Stimulated activated CD4-positive, alpha-beta T cell treated with anti-CD3 and anti-CD28 coated beads, Interleukin-4, amount 100 ng/mL, for 24 hours (primary cell): ENCODE measurements around the gene AIP.
"Not testable (repeated sequence)": the region's sequence is repeated elsewhere in the genome, so short reads cannot be mapped to it uniquely, and the experiment has no call there.

ENCODE experiments used
- DNase-seq: peaks from one replicate; pipeline ENCODE4 v3.0.0-alpha.2; 2020

The AIP gene

GRCh38 chr11:67449116-67449844 is 33.5 kb upstream of the AIP start:
- DNase-seq, result no peak

DNA sequence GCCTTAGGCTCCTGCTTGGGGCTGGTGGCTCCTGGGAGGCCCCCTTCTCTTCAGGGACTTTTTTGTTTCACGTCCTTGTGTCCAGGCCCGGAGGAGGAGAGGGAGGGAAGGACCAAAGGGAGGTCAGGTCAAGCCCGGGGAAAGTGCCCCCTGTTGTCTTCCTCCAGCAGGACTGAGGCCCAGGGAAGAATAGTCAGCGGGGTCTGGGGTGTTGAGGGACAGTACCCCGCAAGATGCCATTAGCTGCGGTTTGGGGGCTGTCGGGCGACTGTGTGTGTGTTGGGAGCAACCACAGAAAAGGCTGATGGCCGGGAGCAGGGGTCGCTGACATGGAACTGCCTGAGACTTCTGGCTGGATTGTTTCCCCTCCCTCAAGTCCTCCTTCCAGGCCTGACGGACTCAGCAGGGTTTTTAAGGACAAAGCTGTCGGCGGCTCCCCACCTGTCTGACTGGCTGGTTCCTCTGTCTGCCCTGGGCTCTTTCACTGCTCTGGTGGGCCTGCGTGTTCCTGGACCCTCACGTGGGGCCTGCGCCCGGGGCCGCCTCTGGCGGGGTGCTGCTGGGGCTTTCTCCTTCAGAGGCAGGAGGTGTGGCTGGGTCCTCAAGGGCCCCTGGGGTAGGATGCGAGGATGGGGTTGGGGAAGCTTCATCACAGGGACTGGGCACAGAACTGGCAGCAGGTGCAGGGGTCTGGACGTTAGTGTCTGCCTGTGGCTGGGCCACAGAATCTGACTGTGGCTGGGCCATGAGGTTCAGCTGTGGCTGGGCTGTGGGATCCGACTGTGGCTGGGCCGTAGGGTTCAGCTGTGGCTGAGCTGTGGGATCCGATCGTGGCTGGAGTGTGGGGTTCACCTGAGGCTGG is 31.8 kb upstream of the AIP start:
- DNase-seq, result no peak

- DNase-seq, result no peak
Observed at GRCh38 chr11:67451658-67451976, 31.2 kb upstream of the AIP start.

GRCh38 chr11:67452141-67452952 is 30.5 kb upstream of the AIP start, which contains the start of gene GPR152:
GPR152 (minus strand) TSS chr11:67452729; CDS start chr11:67452724, 5 bp downstream.
- DNase-seq, result no peak

- DNase-seq, result no peak
Observed at GRCh38 chr11:67453816-67454732, 28.8 kb upstream of the AIP start.

- no peak for DNase-seq
Observed at GRCh38 chr11:67455054-67455453, 27.8 kb upstream of the AIP start, which contains the start of gene CABP4. CABP4 (plus strand) TSS chr11:67455354; CDS start chr11:67455424, 70 bp downstream.

- DNase-seq, result no peak
Observed at GRCh38 chr11:67456068-67456705, 26.6 kb upstream of the AIP start.

GRCh38 chr11:67457453-67457852 is 25.4 kb upstream of the AIP start:
- no peak for DNase-seq

DNA sequence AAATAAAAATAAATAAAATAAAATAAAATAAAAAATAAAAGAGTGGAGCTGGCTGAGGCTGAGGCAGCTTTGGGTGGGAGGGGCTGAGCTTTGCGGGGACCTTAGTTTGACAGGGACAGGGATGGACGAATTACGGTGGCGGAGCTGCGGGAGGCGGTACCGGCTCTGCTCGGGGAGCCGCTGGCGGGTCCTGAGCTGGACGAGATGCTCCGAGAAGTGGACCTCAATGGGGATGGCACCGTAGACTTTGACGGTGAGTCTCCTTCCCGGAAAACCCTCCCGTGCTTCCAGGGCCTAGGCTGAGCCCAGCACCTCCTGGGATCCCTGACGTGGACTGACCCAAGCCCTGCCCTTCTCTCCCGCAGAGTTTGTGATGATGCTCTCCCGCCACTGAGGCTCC is 24.6 kb upstream of the AIP start:
- no peak for DNase-seq

GRCh38 chr11:67463186-67463585 is 19.6 kb upstream of the AIP start:
- DNase-seq, result no peak

DNA sequence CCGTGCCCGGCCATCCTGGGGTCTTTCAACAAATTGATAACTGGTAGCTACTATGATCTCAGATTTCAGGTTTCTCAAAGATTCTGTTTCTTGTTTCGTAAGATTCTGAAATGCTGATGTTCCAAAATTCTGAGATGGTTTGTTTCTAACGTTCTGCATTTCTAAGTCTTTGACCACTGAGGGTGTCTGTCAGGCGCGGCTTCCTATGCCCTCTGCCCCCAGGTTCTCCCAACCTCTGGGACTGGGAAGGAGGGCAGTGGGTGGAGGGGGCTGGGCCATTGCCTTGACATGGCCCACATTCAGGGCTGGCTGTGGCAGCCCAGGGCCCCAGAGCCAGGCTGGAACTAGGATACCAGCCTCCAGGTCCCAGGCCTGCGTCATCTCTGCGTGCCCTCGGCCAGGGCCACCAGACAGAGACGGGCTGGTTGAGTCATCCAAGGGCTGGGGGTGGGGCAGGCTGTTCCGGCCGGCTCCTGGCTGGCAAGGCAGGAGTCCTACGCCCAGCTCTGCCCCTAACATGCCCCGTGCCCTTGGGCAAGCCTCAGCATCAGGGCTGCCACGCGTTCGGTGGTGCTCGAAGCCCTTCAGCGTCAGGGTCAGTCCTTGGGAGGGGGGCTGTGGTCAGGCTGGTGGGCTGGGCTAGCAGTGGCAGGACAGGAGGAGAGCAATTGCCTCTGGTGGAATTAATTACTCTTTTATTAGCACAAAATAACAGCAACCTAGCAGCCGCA is 19.0 kb upstream of the AIP start:
- DNase-seq, result no peak

DNA sequence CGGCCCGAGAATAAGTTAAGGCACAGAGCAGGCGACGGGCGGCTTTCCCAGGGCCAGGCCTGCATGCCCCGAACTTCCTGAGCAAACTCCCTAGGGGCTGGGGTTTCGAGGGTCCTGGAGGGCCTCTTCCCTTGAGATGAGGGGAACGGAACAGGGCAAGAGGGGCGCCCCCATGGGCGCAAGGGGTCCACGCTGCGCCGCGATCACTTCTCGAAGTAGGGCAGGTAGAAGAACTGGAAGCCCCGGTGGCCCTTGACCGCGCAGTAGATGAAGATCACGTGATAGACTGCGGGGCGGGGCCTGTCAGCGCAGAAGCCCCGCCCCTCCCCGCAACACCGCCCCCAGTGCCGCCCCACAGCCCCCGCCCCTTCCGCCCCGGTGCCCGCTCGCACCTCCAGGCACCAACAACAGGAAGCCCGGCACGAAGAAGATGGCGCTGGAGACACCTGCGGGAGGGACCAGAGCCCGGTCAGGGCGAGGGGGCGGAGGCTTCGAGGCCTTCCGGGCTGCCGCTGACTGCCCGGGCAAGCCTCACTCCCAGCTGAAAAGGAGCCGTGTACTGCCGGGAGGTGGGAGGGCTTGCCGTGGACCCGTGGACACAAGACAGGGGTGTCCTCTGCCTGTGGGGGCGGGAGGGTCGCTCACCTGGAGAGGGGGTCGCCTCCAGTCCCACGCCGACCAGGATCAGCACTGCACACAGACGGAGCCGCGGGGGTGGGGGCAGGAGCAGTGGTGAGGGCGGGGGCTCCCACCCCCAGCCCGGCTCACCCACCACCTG is 18.2 kb upstream of the AIP start:
- peak; percentile 93 for DNase-seq

DNA sequence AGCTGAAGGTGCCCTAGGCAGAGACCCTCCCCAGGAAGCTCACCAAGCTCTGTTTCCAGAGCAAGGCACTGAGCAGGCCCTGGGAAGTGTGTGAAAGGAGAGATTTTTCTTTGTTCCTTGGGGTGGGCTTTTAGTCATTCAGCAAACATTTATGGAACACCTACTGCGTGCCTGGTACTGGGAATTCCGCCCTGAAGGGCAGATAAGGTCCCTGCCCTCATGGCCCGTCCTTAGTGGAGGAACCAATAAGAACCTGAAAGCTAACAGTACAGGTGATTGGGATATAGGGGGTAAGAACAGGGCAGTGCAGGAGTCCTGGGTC is 17.7 kb upstream of the AIP start:
- DNase-seq, result no peak

- not testable (repeated sequence) for DNase-seq
Observed at GRCh38 chr11:67465530-67465929, 17.3 kb upstream of the AIP start.

DNA sequence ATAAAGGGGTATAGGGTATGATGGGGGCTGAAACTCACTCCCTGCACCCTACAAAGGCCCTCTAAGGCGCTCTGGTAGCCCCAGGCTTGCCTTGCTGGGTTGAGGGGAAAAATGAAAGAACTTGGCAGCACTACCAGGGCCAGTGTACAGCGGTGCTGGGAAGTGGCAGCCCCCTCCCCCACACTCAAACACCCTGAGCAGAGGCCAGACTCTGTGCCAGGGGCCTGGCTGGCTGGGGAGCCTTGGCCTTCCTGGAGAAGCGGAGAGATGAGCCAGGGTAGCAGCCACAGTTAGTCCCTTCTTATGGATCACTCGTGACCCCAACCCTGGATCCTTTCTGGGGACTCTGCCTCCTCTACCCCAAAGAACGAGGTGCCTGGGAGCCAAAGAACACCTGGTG is 16.5 kb upstream of the AIP start:
- DNase-seq, result no peak

DNA sequence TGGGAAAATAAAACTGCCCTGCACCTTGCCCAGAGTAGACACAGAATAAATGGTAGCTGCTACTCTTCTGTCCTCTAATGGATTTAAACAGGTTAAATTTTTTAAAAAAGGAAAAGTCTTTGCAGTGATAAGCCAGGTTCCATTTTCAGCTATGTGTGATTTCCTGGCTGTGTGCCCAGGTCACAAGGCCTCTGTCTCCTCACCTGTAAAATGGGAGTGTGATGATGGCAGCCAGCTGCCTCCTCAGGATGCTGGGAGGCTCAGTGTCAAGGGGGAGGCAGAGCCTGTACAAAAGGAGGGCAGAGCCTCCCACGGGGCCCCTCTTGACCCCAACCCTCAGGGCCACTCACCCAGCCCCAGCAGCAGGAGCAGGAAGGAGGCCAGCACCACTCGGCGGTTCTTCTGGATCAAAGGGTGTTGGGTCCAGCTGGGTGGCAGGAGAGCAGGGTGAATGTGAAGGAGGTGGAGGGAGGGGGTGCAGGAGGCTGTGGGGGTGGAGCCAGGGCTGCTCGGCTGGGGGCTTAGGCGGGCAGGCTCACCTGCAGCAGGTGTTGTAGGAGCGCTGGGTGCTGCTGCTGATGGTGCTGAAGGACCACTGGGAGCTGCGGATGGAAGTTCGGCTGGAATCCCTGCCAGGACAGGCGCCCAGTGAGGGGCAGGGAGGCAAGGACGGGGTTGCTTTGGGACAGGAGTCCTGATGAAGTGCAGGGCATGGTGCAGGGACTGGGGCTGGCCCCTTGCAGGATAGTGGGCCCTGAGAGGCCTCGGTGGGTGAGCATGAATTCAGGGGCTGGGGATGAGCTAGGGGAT is 15.7 kb upstream of the AIP start:
- DNase-seq, result no peak

DNA sequence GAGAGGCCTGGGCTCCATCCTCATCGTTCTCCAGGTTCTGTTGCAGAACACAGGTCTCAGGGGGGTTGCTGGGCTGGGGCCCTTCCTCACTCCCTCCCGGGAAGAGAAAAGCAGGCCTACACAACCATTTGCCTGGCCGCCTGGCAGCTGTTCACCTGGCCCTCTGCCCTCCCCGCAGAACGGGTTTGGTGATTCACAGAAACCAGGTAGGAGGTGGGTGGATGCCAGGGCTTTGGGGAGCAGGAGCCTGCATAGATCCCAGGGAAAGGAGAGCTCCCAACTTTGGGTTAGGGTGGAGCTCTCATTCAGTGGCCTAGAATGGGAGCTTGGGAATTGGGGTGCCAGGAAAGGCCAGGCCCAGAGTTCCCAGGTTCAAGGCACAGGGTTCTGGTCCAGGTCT is 14.8 kb upstream of the AIP start:
- DNase-seq, result peak; percentile 42

DNA sequence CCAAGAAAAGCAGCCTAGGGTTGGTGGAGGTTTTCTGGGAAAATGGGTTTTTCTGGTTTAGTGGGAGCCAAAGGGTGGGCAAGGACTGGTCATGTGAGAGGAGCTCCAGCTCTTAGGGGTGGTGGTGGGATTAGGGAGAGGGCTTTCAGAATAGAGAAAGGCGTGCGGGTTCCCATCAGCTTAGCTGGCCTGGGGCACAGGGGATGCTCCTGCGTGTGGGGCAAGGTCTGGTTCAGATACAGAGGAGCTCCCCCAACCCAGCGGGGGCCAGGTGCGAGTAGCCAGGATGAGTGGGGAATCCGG is 14.4 kb upstream of the AIP start:
- no peak for DNase-seq

DNA sequence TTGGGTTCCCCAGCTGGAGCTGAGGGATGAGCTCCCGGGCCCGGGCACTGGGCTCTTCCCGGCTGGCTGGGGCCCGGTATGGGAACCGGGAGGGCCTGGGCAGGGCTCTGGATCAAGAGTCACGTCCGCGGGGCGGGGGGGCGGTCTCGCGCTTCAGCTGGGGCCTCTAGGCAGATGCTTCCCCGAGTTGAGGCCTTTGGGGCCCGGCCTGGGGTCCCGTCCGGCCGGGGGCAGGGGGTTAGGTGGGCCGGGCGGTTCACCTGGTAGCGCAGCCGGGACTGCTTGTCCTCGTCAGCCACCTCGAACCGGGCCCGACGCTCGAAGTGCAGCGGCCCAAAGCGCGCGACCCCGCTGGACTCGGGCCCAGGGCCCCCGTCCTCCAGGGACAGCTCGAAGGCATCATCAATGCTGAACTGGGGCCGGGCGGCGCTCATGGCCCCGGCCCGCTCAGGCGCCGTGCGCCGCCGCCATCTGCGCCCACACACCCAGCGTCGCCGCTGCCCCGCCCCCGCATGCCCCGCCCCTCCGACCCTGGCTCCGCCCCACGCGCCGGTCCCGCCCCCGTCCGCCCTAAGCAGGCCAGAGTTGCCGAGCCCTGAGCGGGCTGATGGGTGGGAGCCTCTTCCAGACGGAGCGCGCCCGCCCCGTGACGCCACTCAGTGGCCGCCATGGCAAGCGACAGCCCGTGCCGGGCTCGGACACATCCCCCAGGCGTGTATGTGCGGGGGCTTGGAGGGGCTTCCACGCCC is 13.9 kb upstream of the AIP start, which contains the start of gene TMEM134:
Gene TMEM134, minus strand, starts transcription at position 493 of the 749 bp plus-strand sequence. Its CDS starts 59 bp downstream, at position 434.
- DNase-seq, result peak; percentile 93
